Measurements from ENCODE around the gene SCN2B.

DNA sequence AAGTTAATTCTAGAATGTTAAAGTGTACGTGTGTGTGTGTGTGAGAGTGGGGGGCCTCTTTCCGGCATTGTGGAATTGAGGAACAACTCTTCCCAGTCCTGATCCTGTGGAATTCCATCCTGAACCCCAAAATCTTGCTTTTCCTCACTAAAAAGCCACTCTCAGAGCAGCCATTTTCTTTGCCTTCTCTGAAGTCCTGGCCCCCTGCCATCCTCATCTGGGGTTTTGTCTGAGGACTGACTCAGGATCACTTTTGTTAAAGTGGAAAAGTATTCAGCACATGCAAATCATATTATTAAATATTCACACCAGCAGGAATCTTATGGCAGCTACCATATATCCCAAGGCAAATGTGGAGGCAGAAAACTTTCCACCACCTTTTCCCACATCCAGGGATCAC lies 27.6 kb downstream of the SCN2B start:
- TF ChIP-seq CTCF (IDR thresholded peaks at IDR 0.05) (no peak), POLR2A (IDR thresholded peaks at IDR 0.05) (no peak)

Data from testis (tissue), 2 donors.